H7 (cell line): ENCODE results near the gene SHOC1. TPM values are rescaled to one million over a fixed set of nuclear protein-coding genes. Genes with fewer than 3 reads are reported as not detected.
A peak's percentile ranks its signal among the peaks of the same experiment; 100 is the strongest.
"Not testable (repeated sequence)": the region's sequence is repeated elsewhere in the genome, so short reads cannot be mapped to it uniquely, and the experiment has no call there.

Experiments used
- DNase-seq: peaks from one replicate; pipeline ENCODE4 v3.0.0; 2012
- H3K27me3 ChIP-seq: 2 replicates; pipeline ENCODE4 v1.6.0; 2011; ENCODE audit warnings: mild to moderate bottlenecking, low read length; ENCODE audit not compliant: control insufficient read depth, insufficient read depth
- H3K36me3 ChIP-seq: replicated peaks from 2 replicates; pipeline ENCODE4 v1.5.1; 2011; ENCODE audit warnings: low read length; ENCODE audit not compliant: control insufficient read depth, insufficient read depth
- H3K4me3 ChIP-seq: 2 replicates; pipeline ENCODE4 v1.5.1; 2011; ENCODE audit warnings: low read depth, mild to moderate bottlenecking, control low read depth, low read length, moderate library complexity; ENCODE audit not compliant: insufficient read depth
- total RNA-seq: library from RNA; depleted of rRNA; stranded (reverse); fragments of >200 nt; shearing (Covaris generic); gene quantifications from 2 replicates; pipeline ENCODE4 v1.2.3, GENCODE V29; 2014; rRNA removed

The SHOC1 gene
- total RNA-seq, 1 experiment from 2014 or later: not detected

- not testable (repeated sequence) for H3K36me3 ChIP-seq, DNase-seq, H3K27me3 ChIP-seq, H3K4me3 ChIP-seq
Measured at GRCh38 chr9:111791821-111792220, 2.9 kb downstream of the SHOC1 start.

DNA sequence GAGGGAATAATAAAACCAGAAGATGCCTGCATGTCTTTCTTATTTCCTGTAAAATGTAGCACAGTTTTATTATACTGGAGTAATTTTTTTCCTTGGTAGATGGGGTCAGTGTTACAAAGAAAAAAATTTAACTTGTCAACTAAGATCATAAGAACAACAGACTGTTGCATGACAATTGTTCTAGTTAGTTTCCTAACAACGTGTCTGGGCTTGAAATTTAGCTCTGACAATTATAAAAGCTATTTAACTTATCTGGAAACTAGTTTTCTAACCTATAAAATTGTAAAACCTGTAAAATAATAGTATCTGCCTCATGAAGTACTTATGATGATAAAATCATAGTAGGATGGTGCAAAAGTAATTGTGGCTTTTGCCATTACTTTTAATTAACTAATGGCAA lies 4.9 kb downstream of the SHOC1 start:
- Histone ChIP-seq H3K27me3 (no peaks in the 10 kb centered on the region), H3K4me3 (no peak overlapping the region), H3K36me3 (no peaks in the 10 kb centered on the region)
- no peak for DNase-seq

GRCh38 chr9:111783857-111784256 lies 10.9 kb downstream of the SHOC1 start:
- DNase-seq: no peak
- H3K36me3 ChIP-seq: no peaks in the 10 kb centered on the region
- no peak overlapping the region for H3K4me3 ChIP-seq
- H3K27me3 ChIP-seq: no peaks in the 10 kb centered on the region

DNA sequence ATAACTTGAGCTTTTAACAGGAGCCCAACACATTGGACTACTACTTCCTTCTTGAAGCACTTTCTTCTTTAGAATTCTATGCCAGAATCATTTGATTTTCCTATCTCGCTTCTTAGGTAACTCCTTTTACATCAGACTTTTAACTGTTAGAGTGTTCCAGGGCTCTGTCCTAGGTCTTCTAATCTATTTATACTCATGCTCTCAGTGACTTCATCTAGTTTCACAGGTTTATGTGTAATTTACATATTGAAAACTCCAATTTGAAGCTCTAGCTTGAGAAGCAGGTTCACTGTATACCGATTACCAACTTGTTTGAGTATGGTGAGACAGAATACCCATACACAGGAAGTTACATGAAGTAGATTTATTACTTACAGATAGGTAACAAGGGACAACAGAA lies 11.3 kb downstream of the SHOC1 start:
- no peak for DNase-seq
- H3K4me3 ChIP-seq: no peak overlapping the region
- no peaks in the 10 kb centered on the region for H3K36me3 ChIP-seq
- H3K27me3 ChIP-seq: no peaks in the 10 kb centered on the region

GRCh38 chr9:111766066-111766465 lies 28.7 kb downstream of the SHOC1 start:
- no peaks in the 10 kb centered on the region for H3K27me3 ChIP-seq
- no peaks in the 10 kb centered on the region for H3K36me3 ChIP-seq
- H3K4me3 ChIP-seq: no peak overlapping the region
- DNase-seq: no peak

GRCh38 chr9:111762556-111762955 lies 32.2 kb downstream of the SHOC1 start:
- no peak for DNase-seq
- Histone ChIP-seq H3K4me3 (no peak overlapping the region), H3K27me3 (no peaks in the 10 kb centered on the region), H3K36me3 (no peaks in the 10 kb centered on the region)

DNA sequence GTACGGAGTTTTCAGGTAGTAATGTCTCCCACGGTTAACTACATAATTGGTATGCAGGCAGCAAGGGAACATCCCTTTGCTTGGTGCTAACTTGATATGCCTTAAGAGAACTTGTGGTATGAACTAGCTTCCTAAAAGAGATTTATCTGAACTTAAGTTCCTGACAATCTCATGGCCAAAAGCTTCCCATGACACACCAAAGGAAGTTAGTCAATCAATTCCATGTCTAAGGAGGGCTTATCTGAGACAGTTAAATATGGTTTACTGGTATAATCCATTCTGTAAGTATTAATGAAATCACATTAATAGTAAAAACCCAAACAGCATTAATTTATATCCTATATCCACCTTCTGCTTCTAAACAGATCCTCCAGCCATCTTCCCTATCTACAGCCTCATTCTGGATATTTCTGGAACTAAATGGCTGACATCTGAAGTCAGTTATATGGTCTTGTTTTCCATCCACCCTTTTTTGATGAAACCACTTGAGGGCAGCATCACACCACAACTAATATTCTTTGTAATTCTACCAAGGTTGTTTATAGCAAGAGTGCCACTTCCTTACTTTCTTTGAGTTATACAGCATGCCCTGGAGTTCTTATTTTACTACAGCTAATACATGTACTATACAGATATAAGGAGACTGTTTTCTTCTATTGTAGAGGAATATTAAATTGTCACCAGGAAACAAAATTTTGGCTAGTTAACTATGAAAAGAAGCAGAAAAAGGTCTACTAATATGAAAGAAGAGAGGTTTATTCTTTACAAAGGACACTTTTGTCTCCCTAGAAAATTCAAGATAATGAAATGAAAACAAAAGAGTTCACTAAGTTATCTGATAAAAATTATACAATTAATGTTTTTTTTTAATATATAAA lies 34.7 kb downstream of the SHOC1 start:
- peak; percentile 29 for DNase-seq
- no peaks in the 10 kb centered on the region for H3K27me3 ChIP-seq
- no peaks in the 10 kb centered on the region for H3K36me3 ChIP-seq
- no peak overlapping the region for H3K4me3 ChIP-seq

- no peaks in the 10 kb centered on the region for H3K27me3 ChIP-seq
Measured at GRCh38 chr9:111754800-111755199, 39.9 kb downstream of the SHOC1 start.

GRCh38 chr9:111752455-111752854 lies 42.3 kb downstream of the SHOC1 start:
- Histone ChIP-seq H3K27me3 (no peaks in the 10 kb centered on the region), H3K36me3 (no peaks in the 10 kb centered on the region), H3K4me3 (no peak overlapping the region)
- no peak for DNase-seq

More at GRCh38 chr9:111754800-111755199, 39.9 kb downstream of the SHOC1 start:
- Histone ChIP-seq H3K4me3 (no peak overlapping the region), H3K36me3 (no peaks in the 10 kb centered on the region)
- DNase-seq: no peak

Other genes starting within 250 kb of the SHOC1 start
- gene PTGR1, start 195.3 kb downstream of the SHOC1 start, total RNA-seq: 91.2 and 199 TPM in 2 replicates
- gene DNAJC25, start 163.6 kb downstream of the SHOC1 start, total RNA-seq: 6.1 and 10.3 TPM in 2 replicates
- 27.7 and 30.1 TPM in 2 replicates for gene GNG10, start 133.3 kb downstream of the SHOC1 start, total RNA-seq
- 27.6 and 40.9 TPM in 2 replicates for gene UGCG, start 101.9 kb upstream of the SHOC1 start, total RNA-seq